Stimulated activated naive CD8-positive, alpha-beta T cell treated with anti-CD3 and anti-CD28 coated beads, Interleukin-15, Interleukin-2, amounts not matched to agents 100 ng/mL and 50 ng/mL, for 24 hours (primary cell): ENCODE data around the gene SEMA3F.
"Not testable (repeated sequence)": the region's sequence is repeated elsewhere in the genome, so short reads cannot be mapped to it uniquely, and the experiment has no call there.

Experiments
- H3K27ac Mint-ChIP-seq: one replicate; pipeline ENCODE4 v1.8.0; 2021; ENCODE audit warnings: mild to moderate bottlenecking, mixed read lengths
- H3K27me3 Mint-ChIP-seq: one replicate; pipeline ENCODE4 v1.8.0; 2021; ENCODE audit warnings: mixed read lengths
- H3K36me3 Mint-ChIP-seq: one replicate; pipeline ENCODE4 v1.8.0; 2021; ENCODE audit warnings: low read depth, mixed read lengths
- H3K4me1 Mint-ChIP-seq: one replicate; pipeline ENCODE4 v1.8.0; 2021; ENCODE audit warnings: low read depth, mixed read lengths
- H3K4me3 Mint-ChIP-seq: one replicate; pipeline ENCODE4 v1.8.0; 2021; ENCODE audit warnings: mild to moderate bottlenecking, mixed read lengths
- H3K9me3 Mint-ChIP-seq: one replicate; pipeline ENCODE4 v1.8.0; 2021; ENCODE audit warnings: mixed read lengths

SEMA3F gene

DNA sequence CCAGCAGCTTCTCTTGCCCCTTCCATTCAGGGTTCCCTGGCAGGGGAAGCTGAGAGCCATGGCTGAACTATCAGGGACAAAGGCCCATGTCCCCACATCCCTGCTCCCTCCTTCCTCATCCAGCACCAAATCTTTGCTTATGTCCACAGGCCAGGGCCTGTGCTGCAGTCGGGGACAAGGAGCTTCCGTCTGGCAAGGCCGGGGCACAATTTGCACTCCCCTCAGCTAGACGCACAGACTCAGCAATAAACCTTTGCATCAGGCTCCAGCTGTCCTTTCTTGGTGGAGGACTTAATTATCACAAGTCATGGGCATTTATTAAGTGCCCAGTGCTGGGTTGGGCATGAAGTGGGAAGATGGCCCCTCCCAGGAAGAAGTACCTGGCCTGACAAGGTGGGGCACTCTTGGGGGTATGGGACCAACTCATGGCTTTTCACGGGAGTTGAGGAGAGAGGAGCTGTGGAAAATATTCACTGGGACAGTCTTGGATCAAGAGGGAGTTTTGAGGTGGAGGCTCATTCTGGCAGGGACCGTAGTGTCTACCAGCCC, 41.2 kb downstream of the SEMA3F start:
- Mint-ChIP-seq H3K4me3 (no peak overlapping the region), H3K36me3 (no peaks in the 10 kb centered on the region)

DNA sequence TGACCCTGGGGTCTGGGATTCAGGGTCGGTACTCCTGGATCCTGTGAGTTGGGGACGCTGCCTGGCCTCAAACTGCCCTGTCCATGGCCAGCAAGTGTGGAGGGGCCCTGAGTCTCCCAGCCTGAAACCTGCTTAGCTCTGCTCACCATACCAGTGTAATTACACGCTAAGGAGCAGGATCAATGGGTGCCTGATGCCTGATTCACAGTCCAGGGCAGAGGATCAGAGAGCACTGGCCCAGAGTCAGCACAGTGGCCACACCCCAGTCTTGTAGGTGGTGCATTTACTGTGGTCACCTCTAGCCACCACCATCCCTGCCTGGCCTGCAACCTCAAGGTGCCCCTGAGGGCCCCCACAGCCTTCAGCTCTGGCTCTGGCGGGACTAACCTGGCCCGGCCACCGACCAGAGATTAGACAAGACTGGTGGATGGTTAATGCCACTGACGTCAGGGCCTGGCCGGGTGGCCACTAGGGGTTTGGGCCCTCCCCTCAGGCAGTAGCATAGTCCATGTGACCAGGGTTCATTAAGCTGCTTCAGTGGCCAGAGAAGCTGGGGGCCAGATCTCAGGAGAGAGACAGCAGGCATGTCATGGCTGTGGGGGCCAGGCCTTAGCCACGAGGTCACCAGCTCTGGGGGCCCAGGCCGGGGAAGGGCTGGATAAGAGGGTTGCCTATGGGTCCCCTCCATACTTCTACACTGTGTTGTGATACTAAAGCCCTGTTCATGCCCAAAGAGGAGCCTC, 46.6 kb downstream of the SEMA3F start:
- Mint-ChIP-seq H3K4me3 (no peak overlapping the region), H3K9me3 (no peaks in the 10 kb centered on the region), H3K36me3 (no peaks in the 10 kb centered on the region), H3K4me1 (no peaks in the 10 kb centered on the region), H3K27me3 (peaks cover 35% of the 10 kb centered on the region), H3K27ac (no peak overlapping the region)

More for the DNA sequence above, 41.2 kb downstream of the SEMA3F start:
- peaks cover 9% of the 10 kb centered on the region for H3K4me1 Mint-ChIP-seq
- no peaks in the 10 kb centered on the region for H3K9me3 Mint-ChIP-seq
- H3K27me3 Mint-ChIP-seq: peaks cover 26% of the 10 kb centered on the region
- H3K27ac Mint-ChIP-seq: no peak overlapping the region

DNA sequence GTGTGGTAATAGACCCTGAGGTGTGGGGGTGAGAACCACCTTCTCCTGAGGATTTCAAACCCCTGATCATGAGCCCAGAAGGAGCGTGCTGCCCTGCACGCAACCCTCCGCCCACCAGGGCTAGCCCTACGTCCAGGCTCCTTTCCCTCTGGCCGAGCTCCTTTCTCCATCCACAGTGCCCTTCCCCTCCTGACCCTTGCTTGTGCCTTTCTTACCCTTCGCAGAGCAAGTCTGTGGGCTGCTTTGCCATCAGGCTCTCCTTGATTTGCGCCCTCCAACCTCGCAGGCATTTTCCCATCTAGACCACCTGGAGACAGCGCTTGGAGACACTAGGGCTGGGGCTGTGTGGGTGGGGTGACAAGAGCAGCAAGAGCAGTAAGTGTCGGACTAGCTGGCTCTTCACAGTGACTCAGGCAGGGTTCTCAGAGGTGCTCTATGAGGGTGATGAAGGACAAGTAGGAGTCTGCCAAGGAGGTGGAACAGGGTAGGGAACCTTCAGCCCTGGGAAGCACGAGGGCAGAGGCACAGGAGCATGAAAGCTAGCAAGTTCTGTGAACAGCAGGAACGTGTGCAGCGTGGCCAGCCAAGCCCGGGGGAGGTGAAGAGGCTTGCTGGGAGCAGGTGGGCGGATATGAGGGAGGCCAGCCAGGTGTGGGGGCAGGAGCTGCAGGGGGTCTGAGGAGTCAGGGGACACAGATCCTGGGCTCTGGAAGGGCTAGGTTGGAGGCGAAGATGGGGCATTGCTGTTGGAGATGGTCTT, 47.4 kb downstream of the SEMA3F start:
- Mint-ChIP-seq H3K4me3 (no peak overlapping the region), H3K27ac (no peak overlapping the region), H3K4me1 (no peaks in the 10 kb centered on the region), H3K9me3 (no peaks in the 10 kb centered on the region), H3K27me3 (peaks cover 34% of the 10 kb centered on the region), H3K36me3 (no peaks in the 10 kb centered on the region)

GRCh38 chr3:50203113-50203808, 48.1 kb downstream of the SEMA3F start:
- Mint-ChIP-seq H3K4me3 (no peak overlapping the region), H3K36me3 (no peaks in the 10 kb centered on the region), H3K27me3 (peaks cover 32% of the 10 kb centered on the region), H3K27ac (no peak overlapping the region), H3K4me1 (no peaks in the 10 kb centered on the region), H3K9me3 (no peaks in the 10 kb centered on the region)

- Mint-ChIP-seq H3K27me3 (peaks cover 35% of the 10 kb centered on the region), H3K9me3 (no peaks in the 10 kb centered on the region), H3K36me3 (no peaks in the 10 kb centered on the region), H3K27ac (no peak overlapping the region), H3K4me3 (no peak overlapping the region), H3K4me1 (no peaks in the 10 kb centered on the region)
Measured at GRCh38 chr3:50203809-50204803, 49.0 kb downstream of the SEMA3F start.

- Mint-ChIP-seq H3K27ac (no peak within 1 kb of the TSS), H3K9me3 (no peaks in the 10 kb centered on the region), H3K36me3 (no peaks in the 10 kb centered on the region), H3K27me3 (peaks cover 32% of the 10 kb centered on the region), H3K4me1 (no peaks in the 10 kb centered on the region), H3K4me3 (no peak within 1 kb of the TSS)
Measured at GRCh38 chr3:50204804-50205412, 49.8 kb downstream of the SEMA3F start, which contains the start of gene SLC38A3. Gene SLC38A3 (plus strand): TSS chr3:50205271. CDS start chr3:50214200, 8,929 bp downstream.

- Mint-ChIP-seq H3K27me3 (peaks cover 32% of the 10 kb centered on the region), H3K4me3 (no peak overlapping the region)
Measured at GRCh38 chr3:50205413-50206276, 50.5 kb downstream of the SEMA3F start.

GRCh38 chr3:50207359-50208042, 52.4 kb downstream of the SEMA3F start:
- Mint-ChIP-seq H3K27me3 (peaks cover 29% of the 10 kb centered on the region), H3K4me1 (peaks cover 3% of the 10 kb centered on the region), H3K9me3 (no peaks in the 10 kb centered on the region), H3K27ac (no peak overlapping the region), H3K36me3 (no peaks in the 10 kb centered on the region), H3K4me3 (no peak overlapping the region)

More at GRCh38 chr3:50205413-50206276, 50.5 kb downstream of the SEMA3F start:
- H3K27ac Mint-ChIP-seq: no peak overlapping the region
- H3K9me3 Mint-ChIP-seq: no peaks in the 10 kb centered on the region
- H3K4me1 Mint-ChIP-seq: no peaks in the 10 kb centered on the region
- H3K36me3 Mint-ChIP-seq: no peaks in the 10 kb centered on the region

- H3K9me3 Mint-ChIP-seq: no peaks in the 10 kb centered on the region
- H3K27ac Mint-ChIP-seq: no peak overlapping the region
- H3K36me3 Mint-ChIP-seq: no peaks in the 10 kb centered on the region
- peaks cover 19% of the 10 kb centered on the region for H3K27me3 Mint-ChIP-seq
- peaks cover 3% of the 10 kb centered on the region for H3K4me1 Mint-ChIP-seq
- H3K4me3 Mint-ChIP-seq: no peak overlapping the region
Measured at GRCh38 chr3:50208677-50209344, 53.7 kb downstream of the SEMA3F start.

DNA sequence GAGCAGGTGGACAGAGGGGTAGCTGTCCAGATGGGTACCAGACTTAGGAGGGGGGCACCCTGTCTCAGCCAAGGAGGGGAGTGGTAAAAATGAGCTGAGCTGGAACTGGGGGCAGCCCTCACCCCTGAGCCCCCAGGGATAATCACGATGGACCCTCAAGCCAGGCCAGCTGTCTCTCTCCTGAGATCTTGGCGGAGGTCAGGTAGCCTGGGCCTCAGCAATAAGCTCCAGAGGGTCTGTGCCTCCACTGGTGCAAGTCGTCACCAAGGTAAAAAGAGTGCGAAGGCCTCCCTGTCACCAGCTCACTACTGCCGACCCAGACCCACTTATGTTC, 55.0 kb downstream of the SEMA3F start:
- Mint-ChIP-seq H3K9me3 (no peaks in the 10 kb centered on the region), H3K27ac (no peak overlapping the region), H3K4me3 (no peak overlapping the region), H3K36me3 (no peaks in the 10 kb centered on the region), H3K27me3 (peaks cover 13% of the 10 kb centered on the region), H3K4me1 (peaks cover 3% of the 10 kb centered on the region)

DNA sequence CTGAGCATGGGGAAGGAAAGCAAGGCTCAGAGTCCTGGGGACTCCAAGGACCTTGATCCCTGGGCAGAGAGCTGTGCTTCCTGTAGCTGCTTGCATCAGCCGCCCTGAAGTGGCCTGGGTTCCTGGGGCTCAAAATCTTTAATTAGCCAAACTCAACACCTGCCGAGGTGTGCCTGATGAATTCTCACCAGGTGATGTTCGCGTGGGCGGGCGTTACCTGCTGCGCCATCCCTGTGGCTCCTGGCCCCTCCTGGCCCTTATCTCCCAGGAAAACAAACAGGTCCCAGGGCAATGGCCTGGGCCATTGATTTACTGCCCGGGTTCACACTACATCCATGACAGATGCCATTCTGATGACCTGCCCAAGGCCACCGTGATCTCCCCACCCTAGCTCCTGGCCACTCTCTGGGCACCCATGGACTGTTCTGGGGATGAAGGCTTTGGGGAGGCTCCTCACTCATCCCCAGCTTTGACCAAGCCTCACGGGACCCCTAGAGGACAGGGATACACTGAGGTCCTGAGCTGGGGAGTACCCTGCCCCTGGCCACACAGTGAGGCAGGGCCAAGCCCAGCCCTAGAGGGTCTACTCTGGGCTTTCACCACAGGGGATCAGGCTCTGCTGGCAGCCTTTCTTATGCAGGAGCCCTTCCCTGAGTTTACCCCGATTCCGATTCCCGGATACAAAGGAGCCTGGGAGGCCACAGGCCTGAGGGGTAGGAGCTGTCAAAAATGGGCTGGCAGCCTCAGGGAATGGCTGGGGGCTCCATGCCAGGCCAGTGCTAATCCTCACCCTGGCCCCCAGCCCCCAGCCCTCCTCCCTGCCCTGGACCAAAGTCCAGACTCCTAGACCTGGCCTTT, 55.6 kb downstream of the SEMA3F start:
- no peak overlapping the region for H3K27ac Mint-ChIP-seq
- H3K36me3 Mint-ChIP-seq: no peaks in the 10 kb centered on the region
- peaks cover 3% of the 10 kb centered on the region for H3K4me1 Mint-ChIP-seq
- H3K27me3 Mint-ChIP-seq: peaks cover 13% of the 10 kb centered on the region
- no peaks in the 10 kb centered on the region for H3K9me3 Mint-ChIP-seq
- no peak overlapping the region for H3K4me3 Mint-ChIP-seq

DNA sequence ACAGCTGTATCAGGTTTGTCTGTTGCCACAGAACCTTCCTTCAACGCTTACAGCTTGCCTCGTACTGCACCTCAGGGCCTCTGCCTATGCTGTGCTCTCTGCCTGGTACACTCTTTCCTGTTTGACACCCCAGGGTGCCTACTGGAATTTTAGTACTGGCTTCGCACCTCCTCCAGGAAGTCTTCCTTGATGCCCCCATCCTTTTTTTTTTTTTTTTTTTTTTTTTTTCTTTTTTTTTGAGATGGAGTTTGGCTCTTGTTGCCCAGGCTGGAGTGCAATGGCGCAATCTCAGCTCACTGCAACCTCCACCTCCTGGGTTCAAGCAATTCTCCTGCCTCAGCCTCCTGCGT, 56.2 kb downstream of the SEMA3F start:
- not testable (repeated sequence) for H3K27ac Mint-ChIP-seq, H3K9me3 Mint-ChIP-seq, H3K36me3 Mint-ChIP-seq, H3K4me3 Mint-ChIP-seq, H3K4me1 Mint-ChIP-seq
- H3K27me3 Mint-ChIP-seq: peaks cover 11% of the 10 kb centered on the region
